ENCODE measurements around the gene HIVEP1. TPM values are rescaled to one million over a fixed set of nuclear protein-coding genes. Genes with fewer than 3 reads are reported as not detected.

HIVEP1 gene
- total RNA-seq, 1 experiment from 2014 or later = 24.3 TPM

- TF ChIP-seq ZNF423 (CRISPR knock-in tag; IDR thresholded peaks at IDR 0.05) = no peak
Observed at GRCh38 chr6:12026120-12026519, 14.0 kb downstream of the HIVEP1 start (continued).

GRCh38 chr6:12026833-12027232, 14.7 kb downstream of the HIVEP1 start:
- POLR2A ChIA-PET = no interaction called here
- H3K27ac Mint-ChIP-seq = no peak overlapping the region
- DNase-seq (ENCODE audit: low spot score) (no peak), ATAC-seq (no peak)
- TF ChIP-seq ZNF396 (CRISPR knock-in tag; IDR thresholded peaks at IDR 0.05; ENCODE audit: borderline replicate concordance) (no peak), ZNF138 (CRISPR knock-in tag; conservative IDR thresholded peaks at IDR 0.05) (no peak), NR1H2 (CRISPR knock-in tag; IDR thresholded peaks at IDR 0.05) (no peak), ZNF423 (CRISPR knock-in tag; IDR thresholded peaks at IDR 0.05) (no peak), TP53 (CRISPR knock-in tag; IDR thresholded peaks at IDR 0.05) (no peak), ZNF425 (CRISPR knock-in tag; conservative IDR thresholded peaks at IDR 0.05) (no peak), JUN (CRISPR knock-in tag; IDR thresholded peaks at IDR 0.05) (no peak), RORB (CRISPR knock-in tag; IDR thresholded peaks at IDR 0.05) (no peak)
- H3K9me3 Mint-ChIP-seq = peaks cover 5% of the 10 kb centered on the region
- no peaks in the 10 kb centered on the region for H3K27me3 Mint-ChIP-seq (ENCODE audit: low read depth)
- H3K4me1 Mint-ChIP-seq = peaks cover 38% of the 10 kb centered on the region
- peaks cover 19% of the 10 kb centered on the region for H3K36me3 Mint-ChIP-seq
- no peak overlapping the region for H3K4me3 Mint-ChIP-seq
- CTCF ChIA-PET = no interaction called here

GRCh38 chr6:12028213-12028612, 16.1 kb downstream of the HIVEP1 start:
- H3K9me3 Mint-ChIP-seq = peaks cover 5% of the 10 kb centered on the region
- no peak overlapping the region for H3K4me3 Mint-ChIP-seq
- CTCF ChIA-PET = no interaction called here
- DNase-seq (ENCODE audit: low spot score) = no peak
- peaks cover 19% of the 10 kb centered on the region for H3K36me3 Mint-ChIP-seq
- POLR2A ChIA-PET = no interaction called here
- H3K27ac Mint-ChIP-seq = no peak overlapping the region
- no peaks in the 10 kb centered on the region for H3K27me3 Mint-ChIP-seq (ENCODE audit: low read depth)
- ATAC-seq = no peak
- peaks cover 36% of the 10 kb centered on the region for H3K4me1 Mint-ChIP-seq
- TF ChIP-seq MAX (CRISPR knock-in tag; IDR thresholded peaks at IDR 0.05) = no peak
- TF ChIP-seq CDX4 (CRISPR knock-in tag; IDR thresholded peaks at IDR 0.05; ENCODE audit: borderline replicate concordance) = no peak
- no peak for TF ChIP-seq ZNF425 (CRISPR knock-in tag; conservative IDR thresholded peaks at IDR 0.05)
- no peak for TF ChIP-seq ATF3 (CRISPR knock-in tag; conservative IDR thresholded peaks at IDR 0.05)
- no peak for TF ChIP-seq JUN (CRISPR knock-in tag; IDR thresholded peaks at IDR 0.05)
- no peak for TF ChIP-seq ETV6 (CRISPR knock-in tag; IDR thresholded peaks at IDR 0.05)
- no peak for TF ChIP-seq AR (CRISPR knock-in tag; IDR thresholded peaks at IDR 0.05)
- no peak for TF ChIP-seq IRF2 (CRISPR knock-in tag; IDR thresholded peaks at IDR 0.05; ENCODE audit: borderline replicate concordance, low read depth)
- TF ChIP-seq STAT6 (CRISPR knock-in tag; conservative IDR thresholded peaks at IDR 0.05; ENCODE audit: low read depth) = no peak
- TF ChIP-seq FOXJ3 (CRISPR knock-in tag; IDR thresholded peaks at IDR 0.05; ENCODE audit: borderline replicate concordance) = no peak
- no peak for TF ChIP-seq CREM (CRISPR knock-in tag; IDR thresholded peaks at IDR 0.05)
- no peak for TF ChIP-seq ZNF416 (CRISPR knock-in tag; IDR thresholded peaks at IDR 0.05)
- TF ChIP-seq ZNF219 (CRISPR knock-in tag; IDR thresholded peaks at IDR 0.05; ENCODE audit: borderline replicate concordance) = no peak
- TF ChIP-seq EMX1 (CRISPR knock-in tag; IDR thresholded peaks at IDR 0.05) = no peak
- TF ChIP-seq CREB1 (CRISPR knock-in tag; IDR thresholded peaks at IDR 0.05) = no peak
- TF ChIP-seq ZNF138 (CRISPR knock-in tag; conservative IDR thresholded peaks at IDR 0.05) = no peak
- TF ChIP-seq SP1 (CRISPR knock-in tag; conservative IDR thresholded peaks at IDR 0.05) = no peak
- TF ChIP-seq NR2C2 (CRISPR knock-in tag; IDR thresholded peaks at IDR 0.05) = no peak

All from WTC11 (cell line).